Measurements from ENCODE around the gene BACE2.

The BACE2 gene

GRCh38 chr21:41162096-41162495 lies 5.9 kb upstream of the BACE2 start:
- ChIA-PET POLR2A (no interaction called here), CTCF (interaction anchor here (1.4 kb wide), 1 partner anchor 28 kb away, joined by 5 read pairs; no protein-coding TSS in a partner anchor)
- no peak overlapping the region for H3K4me3 ChIP-seq (ENCODE audit: low read depth, low read length)
- TF ChIP-seq CTCF (IDR thresholded peaks at IDR 0.05; ENCODE audit: insufficient read depth, low read length, missing control alignments): no peak
- DNase-seq (ENCODE audit: low read depth, low spot score): no peak

GRCh38 chr21:41163091-41163490 lies 4.9 kb upstream of the BACE2 start:
- DNase-seq (ENCODE audit: low read depth, low spot score): no peak
- TF ChIP-seq CTCF (IDR thresholded peaks at IDR 0.05; ENCODE audit: insufficient read depth, low read length, missing control alignments): no peak
- ChIA-PET POLR2A (no interaction called here), CTCF (interaction anchor here (1.3 to 1.4 kb wide), 2 partner anchors 9 to 29 kb away, joined by 4 to 5 read pairs; no protein-coding TSS in a partner anchor)
- no peak overlapping the region for H3K4me3 ChIP-seq (ENCODE audit: low read depth, low read length)

GRCh38 chr21:41164052-41164451 lies 3.9 kb upstream of the BACE2 start:
- H3K4me3 ChIP-seq (ENCODE audit: low read depth, low read length): no peak overlapping the region
- ChIA-PET CTCF (interaction anchor here (1.0 kb wide), 1 partner anchor 13 kb away, joined by 3 read pairs; no protein-coding TSS in a partner anchor), POLR2A (no interaction called here)
- TF ChIP-seq CTCF (IDR thresholded peaks at IDR 0.05; ENCODE audit: insufficient read depth, low read length, missing control alignments): no peak
- DNase-seq (ENCODE audit: low read depth, low spot score): no peak

GRCh38 chr21:41164981-41165655 lies 2.8 kb upstream of the BACE2 start:
- no peak for DNase-seq (ENCODE audit: low read depth, low spot score)
- no peak overlapping the region for H3K4me3 ChIP-seq (ENCODE audit: low read depth, low read length)
- no peak for TF ChIP-seq CTCF (IDR thresholded peaks at IDR 0.05; ENCODE audit: insufficient read depth, low read length, missing control alignments)
- ChIA-PET POLR2A (no interaction called here), CTCF (interaction anchor here (1.0 kb wide), 1 partner anchor 14 kb away, joined by 3 read pairs; no protein-coding TSS in a partner anchor)

- no peak for TF ChIP-seq CTCF (IDR thresholded peaks at IDR 0.05; ENCODE audit: insufficient read depth, low read length, missing control alignments)
- POLR2A ChIA-PET: no interaction called here
- CTCF ChIA-PET: interaction anchor here (0.6 to 2.2 kb wide), 14 partner anchors 9 to 159 kb away, joined by 3 to 13 read pairs (median 4); no protein-coding TSS in a partner anchor
- H3K4me3 ChIP-seq (ENCODE audit: low read depth, low read length): peak overlapping the region; percentile 68
- no peak for DNase-seq (ENCODE audit: low read depth, low spot score)
Observed at GRCh38 chr21:41166884-41167283, 1.1 kb upstream of the BACE2 start.

- CTCF ChIA-PET: interaction anchor here (0.6 to 4.5 kb wide), 18 partner anchors 8 to 1046 kb away, joined by 3 to 59 read pairs (median 4); no protein-coding TSS in a partner anchor
- POLR2A ChIA-PET: interaction anchor here (0.6 kb wide), 1 partner anchor 600 kb away, joined by 4 read pairs; no protein-coding TSS in a partner anchor
- no peak for TF ChIP-seq CTCF (IDR thresholded peaks at IDR 0.05; ENCODE audit: insufficient read depth, low read length, missing control alignments)
- peak overlapping the region; percentile 68 for H3K4me3 ChIP-seq (ENCODE audit: low read depth, low read length)
- no peak for DNase-seq (ENCODE audit: low read depth, low spot score)
Observed at GRCh38 chr21:41168391-41169257, 664 bp downstream of the BACE2 start.
